HFFc6 (cell line): Measurements from ENCODE around the gene ALCAM. TPM values are rescaled to one million over a fixed set of nuclear protein-coding genes. Genes with fewer than 3 reads are reported as not detected.

ENCODE experiments used
- DNase-seq: peaks from one replicate; pipeline ENCODE4 v3.0.0-alpha.2; 2018
- H3K27ac Mint-ChIP-seq: 2 replicates; pipeline ENCODE4 v1.8.0; 2020; ENCODE audit warnings: mild to moderate bottlenecking, mixed read lengths
- H3K27me3 Mint-ChIP-seq: 2 replicates; pipeline ENCODE4 v1.8.0; 2021; ENCODE audit warnings: mild to moderate bottlenecking, moderate library complexity, mixed read lengths; ENCODE audit not compliant: insufficient read depth
- H3K36me3 Mint-ChIP-seq: 2 replicates; pipeline ENCODE4 v1.8.0; 2021; ENCODE audit warnings: low read depth, mixed read lengths
- H3K4me1 Mint-ChIP-seq: 2 replicates; pipeline ENCODE4 v1.8.0; 2020; ENCODE audit warnings: low read depth, mixed read lengths
- H3K4me3 Mint-ChIP-seq: 2 replicates; pipeline ENCODE4 v1.8.0; 2020; ENCODE audit warnings: mild to moderate bottlenecking, moderate library complexity, mixed read lengths
- H3K9me3 Mint-ChIP-seq: 2 replicates; pipeline ENCODE4 v1.8.0; 2020; ENCODE audit warnings: mild to moderate bottlenecking, mixed read lengths
- CTCF ChIP-seq: fragments of 200-600 bp; sonication (generic); IDR thresholded peaks from 2 replicates; pipeline ENCODE4 v1.5.0; 2021; ENCODE audit warnings: antibody characterized with exemption, mild to moderate bottlenecking
- total RNA-seq, 6 experiments: library from RNA; stranded (reverse); fragmentation: NEBNext Ultra II Directional; extraction: Animal tissue kit (Norgen Biotek cat#: 25700); gene quantifications; 2 replicates in 1 of 6; 3 replicates in 5 of 6; pipeline ENCODE4 v1.2.3, GENCODE V29; 2021

ALCAM gene
- total RNA-seq, 6 experiments from 2014 or later, result 307 to 420 (median 361) TPM

DNA sequence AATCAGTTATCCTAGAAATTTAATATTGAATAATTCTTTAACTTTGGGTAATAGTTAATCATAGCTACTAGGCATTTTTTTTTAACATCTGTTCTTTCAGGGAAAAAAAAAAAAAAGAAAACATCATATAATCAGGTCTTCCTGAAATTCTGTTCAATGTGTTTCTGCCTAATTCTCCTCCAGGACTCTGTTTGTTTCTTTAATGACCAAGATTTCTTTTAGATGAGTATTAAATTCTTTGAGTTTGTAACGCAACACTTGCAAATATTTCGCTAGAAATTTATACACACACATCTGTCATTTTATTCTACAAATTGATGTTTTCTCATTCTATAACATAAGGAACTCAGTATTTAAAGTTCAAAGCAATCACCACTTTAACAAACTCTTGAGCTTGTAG is 56.7 kb downstream of the ALCAM start:
- TF ChIP-seq CTCF, result no peak
- Mint-ChIP-seq H3K27ac (no peak overlapping the region; the same call in 1 of the 2 replicates), H3K4me3 (no peak overlapping the region), H3K9me3 (no peaks in the 10 kb centered on the region), H3K36me3 (peaks cover 26% of the 10 kb centered on the region), H3K27me3 (no peaks in the 10 kb centered on the region), H3K4me1 (peaks cover 75% of the 10 kb centered on the region)
- no peak for DNase-seq

- TF ChIP-seq CTCF, result no peak
- H3K27ac Mint-ChIP-seq, result peak overlapping the region; percentile 22
- H3K4me1 Mint-ChIP-seq, result peaks cover 74% of the 10 kb centered on the region
- no peaks in the 10 kb centered on the region for H3K9me3 Mint-ChIP-seq
- no peak for DNase-seq
- H3K4me3 Mint-ChIP-seq, result no peak overlapping the region
- H3K36me3 Mint-ChIP-seq, result peaks cover 19% of the 10 kb centered on the region
- H3K27me3 Mint-ChIP-seq, result no peaks in the 10 kb centered on the region
Observed at GRCh38 chr3:105424412-105425152, 57.9 kb downstream of the ALCAM start.

GRCh38 chr3:105425153-105425502 is 58.4 kb downstream of the ALCAM start:
- DNase-seq, result no peak
- TF ChIP-seq CTCF, result no peak
- Mint-ChIP-seq H3K27ac (no peak overlapping the region), H3K4me3 (no peak overlapping the region), H3K27me3 (no peaks in the 10 kb centered on the region), H3K4me1 (peaks cover 69% of the 10 kb centered on the region), H3K36me3 (peaks cover 14% of the 10 kb centered on the region), H3K9me3 (no peaks in the 10 kb centered on the region)

- peaks cover 60% of the 10 kb centered on the region for H3K4me1 Mint-ChIP-seq
Observed at GRCh38 chr3:105427332-105427731, 60.6 kb downstream of the ALCAM start.

GRCh38 chr3:105429034-105429762 is 62.5 kb downstream of the ALCAM start:
- no peaks in the 10 kb centered on the region for H3K27me3 Mint-ChIP-seq
- H3K4me3 Mint-ChIP-seq, result no peak overlapping the region
- H3K4me1 Mint-ChIP-seq, result peaks cover 58% of the 10 kb centered on the region
- no peak for TF ChIP-seq CTCF
- H3K9me3 Mint-ChIP-seq, result no peaks in the 10 kb centered on the region
- no peak for DNase-seq
- H3K27ac Mint-ChIP-seq, result peak overlapping the region; percentile 45; the same call in 1 of the 2 replicates
- peaks cover 8% of the 10 kb centered on the region; the same call in 1 of the 2 replicates for H3K36me3 Mint-ChIP-seq

More at GRCh38 chr3:105427332-105427731, 60.6 kb downstream of the ALCAM start:
- Mint-ChIP-seq H3K9me3 (no peaks in the 10 kb centered on the region), H3K36me3 (peaks cover 12% of the 10 kb centered on the region), H3K27ac (peak overlapping the region; percentile 6), H3K27me3 (no peaks in the 10 kb centered on the region), H3K4me3 (no peak overlapping the region)
- DNase-seq, result no peak
- TF ChIP-seq CTCF, result no peak
